H1 (cell line): ENCODE results near the gene TTC39A. TPM values are rescaled to one million over a fixed set of nuclear protein-coding genes. Genes with fewer than 3 reads are reported as not detected.

Experiments
- CTCF ChIA-PET: fragments of 300-600 bp; sonication (Branson Sonifier 250); formaldehyde crosslinking; loops from one replicate; lab custom pipeline; 2021; ENCODE audit not compliant: partially characterized antibody; lab: Charles Lee
- POLR2A ChIA-PET: fragments of 300-600 bp; sonication (Branson Sonifier 250); formaldehyde crosslinking; loops from one replicate; lab custom pipeline; 2021; ENCODE audit warnings: inconsistent platforms; ENCODE audit not compliant: partially characterized antibody; lab: Charles Lee
- DNase-seq, 2 experiments: peaks; one replicate each; pipeline versions ENCODE4 v3.0.0 to v3.0.0-alpha.2; 2010 to 2022; ENCODE audit warnings: low spot score in 2 of 2, low read depth in 1 of 2, mixed read lengths in 1 of 2
- FAIRE-seq: peaks from 2 replicates; lab custom pipeline; 2011; peaks lifted over from hg19 to GRCh38; lab: Jason Lieb, UNC
- H2AFZ ChIP-seq: 2 replicates; pipeline ENCODE4 v1.8.1; 2012; ENCODE audit warnings: low read length, inconsistent platforms
- H2AK5ac ChIP-seq: 2 replicates; pipeline ENCODE4 v1.6.1; 2013; ENCODE audit warnings: low read depth, low read length
- H2BK120ac ChIP-seq: replicated peaks from 2 replicates; pipeline ENCODE3; 2013; ENCODE audit warnings: low read depth, low read length, inconsistent platforms
- H2BK12ac ChIP-seq: 2 replicates; pipeline ENCODE4 v1.6.1; 2013; ENCODE audit warnings: low read depth, low read length
- H2BK15ac ChIP-seq: 2 replicates; pipeline ENCODE4 v1.6.1; 2013; ENCODE audit warnings: low read length
- H2BK20ac ChIP-seq: 2 replicates; pipeline ENCODE4 v1.6.1; 2013; ENCODE audit warnings: low read length
- H2BK5ac ChIP-seq: 2 replicates; pipeline ENCODE4 v1.6.1; 2013; ENCODE audit warnings: low read depth, low read length
- H3K14ac ChIP-seq: 2 replicates; pipeline ENCODE4 v1.6.1; 2013; ENCODE audit warnings: inconsistent platforms; ENCODE audit not compliant: insufficient read length
- H3K18ac ChIP-seq: 2 replicates; pipeline ENCODE4 v1.6.1; 2013; ENCODE audit warnings: low read length; ENCODE audit errors: extremely low read depth
- H3K23ac ChIP-seq: 2 replicates; pipeline ENCODE4 v1.6.1; 2013; ENCODE audit warnings: inconsistent platforms; ENCODE audit not compliant: insufficient read length
- H3K23me2 ChIP-seq: 2 replicates; pipeline ENCODE4 v1.6.1; 2013; ENCODE audit warnings: low read depth, low read length
- H3K27ac ChIP-seq: 2 replicates; pipeline ENCODE4 v1.6.1; 2011; ENCODE audit warnings: low read depth, low read length, inconsistent platforms
- H3K27me3 ChIP-seq, 4 experiments: replicated peaks in 1 of 4; 1 replicate in 1 of 4; 2 replicates in 3 of 4; pipeline versions ENCODE4 v1.6.1 to v1.8.1; 2011 to 2013; ENCODE audit warnings: low read length in 3 of 4, mild to moderate bottlenecking in 3 of 4, inconsistent platforms in 2 of 4, mixed read lengths in 2 of 4, moderate library complexity in 1 of 4; ENCODE audit not compliant: control insufficient read depth in 3 of 4, insufficient read depth in 3 of 4; ENCODE audit errors: extremely low read depth in 1 of 4
- H3K36me3 ChIP-seq, 4 experiments: 2 replicates each; pipeline versions ENCODE4 v1.6.1 to v1.8.1; 2011 to 2013; ENCODE audit warnings: mild to moderate bottlenecking in 4 of 4, low read length in 3 of 4, moderate library complexity in 2 of 4, control low read depth in 1 of 4, inconsistent platforms in 1 of 4; ENCODE audit not compliant: insufficient read depth in 4 of 4, control insufficient read depth in 2 of 4
- H3K4ac ChIP-seq: replicated peaks from 2 replicates; pipeline ENCODE3; 2013; ENCODE audit warnings: low read length, low read depth, mixed read lengths, inconsistent platforms; ENCODE audit not compliant: insufficient read length
- H3K4me1 ChIP-seq, 4 experiments: replicated peaks in 1 of 4; 1 replicate in 1 of 4; 2 replicates in 3 of 4; pipeline versions ENCODE4 v1.6.1 to v1.8.1; 2011 to 2013; ENCODE audit warnings: low read length in 3 of 4, inconsistent platforms in 2 of 4, mixed read lengths in 1 of 4; ENCODE audit not compliant: insufficient read depth in 4 of 4, control insufficient read depth in 3 of 4
- H3K4me2 ChIP-seq, 2 experiments: 2 replicates each; pipeline versions ENCODE4 v1.6.1 to v1.8.1; 2011 to 2013; ENCODE audit warnings: low read depth in 2 of 2, low read length in 2 of 2, control low read depth in 1 of 2, inconsistent platforms in 1 of 2, mild to moderate bottlenecking in 1 of 2; ENCODE audit not compliant: insufficient read depth in 1 of 2
- H3K4me3 ChIP-seq, 4 experiments: fragments of 200-600, 300-600 bp in 1 of 4; sonication (generic), shearing (Covaris generic), sonication (Bioruptor Twin) in 1 of 4; 2 replicates each; pipeline versions ENCODE4 v1.5.1 to v1.8.1; 2011 to 2016; ENCODE audit warnings: low read length in 4 of 4, low read depth in 3 of 4, control low read depth in 2 of 4, inconsistent platforms in 2 of 4, mild to moderate bottlenecking in 2 of 4, mixed read lengths in 1 of 4, moderate library complexity in 1 of 4; ENCODE audit not compliant: insufficient read depth in 2 of 4; ENCODE audit errors: extremely low read depth in 1 of 4
- H3K56ac ChIP-seq: replicated peaks from 2 replicates; pipeline ENCODE3; 2013; ENCODE audit warnings: low read depth, mild to moderate bottlenecking, mixed read lengths, low read length, inconsistent platforms; ENCODE audit not compliant: insufficient read length
- H3K79me1 ChIP-seq: 2 replicates; pipeline ENCODE4 v1.6.1; 2013; ENCODE audit warnings: low read depth, low read length, control low read depth
- H3K79me2 ChIP-seq, 2 experiments: 2 replicates each; pipeline versions ENCODE4 v1.6.1 to v1.8.1; 2012 to 2013; ENCODE audit warnings: low read length in 2 of 2, mild to moderate bottlenecking in 2 of 2, inconsistent platforms in 1 of 2; ENCODE audit not compliant: insufficient read depth in 2 of 2, control insufficient read depth in 1 of 2
- H3K9ac ChIP-seq, 4 experiments: replicated peaks in 1 of 4; 1 replicate in 1 of 4; 2 replicates in 3 of 4; pipeline versions ENCODE4 v1.6.1 to v1.8.1; 2011 to 2013; ENCODE audit warnings: low read depth in 3 of 4, low read length in 3 of 4, control low read depth in 2 of 4, mild to moderate bottlenecking in 2 of 4, moderate library complexity in 2 of 4, inconsistent platforms in 1 of 4; ENCODE audit errors: extremely low read depth in 1 of 4
- H3K9me3 ChIP-seq, 2 experiments: 2 replicates each; pipeline versions ENCODE4 v1.6.1 to v1.8.1; 2012 to 2013; ENCODE audit warnings: mild to moderate bottlenecking in 2 of 2, moderate library complexity in 2 of 2, control low read depth in 1 of 2, inconsistent platforms in 1 of 2, low read depth in 1 of 2, low read length in 1 of 2, mixed read lengths in 1 of 2; ENCODE audit not compliant: insufficient read depth in 2 of 2
- H4K20me1 ChIP-seq, 2 experiments: replicated peaks in 1 of 2; 2 replicates each; pipeline versions ENCODE3 to v1.8.1; 2011 to 2013; ENCODE audit warnings: inconsistent platforms in 2 of 2, low read length in 2 of 2, mild to moderate bottlenecking in 1 of 2; ENCODE audit not compliant: insufficient read depth in 2 of 2, control insufficient read depth in 1 of 2
- H4K5ac ChIP-seq: 2 replicates; pipeline ENCODE4 v1.6.1; 2013; ENCODE audit warnings: low read length, low read depth, mixed read lengths, inconsistent platforms; ENCODE audit not compliant: insufficient read length
- H4K8ac ChIP-seq: 2 replicates; pipeline ENCODE4 v1.8.0; 2013; ENCODE audit warnings: mild to moderate bottlenecking, moderate library complexity, low read length, inconsistent platforms; ENCODE audit not compliant: insufficient read depth; ENCODE audit errors: extremely low read depth
- H4K91ac ChIP-seq: replicated peaks from 2 replicates; pipeline ENCODE3; 2013; ENCODE audit warnings: low read length, mixed read lengths, inconsistent platforms; ENCODE audit not compliant: insufficient read length
- BRCA1 ChIP-seq: IDR thresholded peaks from 2 replicates; pipeline ENCODE4 v1.6.1; 2012; ENCODE audit warnings: low read depth, low read length, improper control_type of control experiment
- HDAC2 ChIP-seq, 2 experiments: fragments of 300-600 bp in 1 of 2; sonication (generic) in 1 of 2; IDR thresholded peaks; 2 replicates each; pipeline ENCODE4 v1.6.1; 2011 to 2012; ENCODE audit warnings: low read depth in 2 of 2, low read length in 2 of 2, mild to moderate bottlenecking in 2 of 2, moderate library complexity in 2 of 2, borderline replicate concordance in 1 of 2, inconsistent platforms in 1 of 2
- KDM1A ChIP-seq: fragments of 200-600, 300-600 bp; sonication (generic); IDR thresholded peaks from 2 replicates; pipeline ENCODE4 v1.7.1; 2016; ENCODE audit warnings: mild to moderate bottlenecking, low read length, borderline replicate concordance
- RNF2 ChIP-seq: fragments of 200-900, 300-1000 bp; sonication (generic); IDR thresholded peaks from 2 replicates; pipeline ENCODE4 v1.7.1; 2016; ENCODE audit warnings: borderline replicate concordance, low read depth, mild to moderate bottlenecking, antibody characterized with exemption, low read length; ENCODE audit not compliant: poor library complexity, severe bottlenecking; ENCODE audit errors: missing control alignments
- SAP30 ChIP-seq: fragments of 300-600 bp; sonication (generic); IDR thresholded peaks from 2 replicates; pipeline ENCODE4 v1.7.1; 2012; ENCODE audit warnings: low read length, moderate library complexity, mild to moderate bottlenecking, inconsistent platforms; ENCODE audit not compliant: insufficient read depth, insufficient replicate concordance
- SIN3A ChIP-seq, 2 experiments: IDR thresholded peaks in 1 of 2; conservative IDR thresholded peaks in 1 of 2; 2 replicates each; pipeline ENCODE4 v1.6.1; 2011 to 2012; ENCODE audit warnings: low read length in 2 of 2, improper control_type of control experiment in 1 of 2, low read depth in 1 of 2, mild to moderate bottlenecking in 1 of 2
- SIRT6 ChIP-seq: IDR thresholded peaks from one replicate; pipeline ENCODE4 v1.7.1; 2012; ENCODE audit warnings: low read length, inconsistent platforms
- SP1 ChIP-seq: IDR thresholded peaks from 2 replicates; pipeline ENCODE4 v1.6.1; 2011; ENCODE audit warnings: low read depth, low read length
- TEAD4 ChIP-seq: IDR thresholded peaks from 2 replicates; pipeline ENCODE4 v1.6.1; 2012; ENCODE audit warnings: low read depth, low read length, inconsistent platforms, mixed read lengths
- ZNF274 ChIP-seq: IDR thresholded peaks from 2 replicates; pipeline ENCODE4 v1.7.0; 2012; ENCODE audit warnings: low read length, borderline replicate concordance; ENCODE audit errors: extremely low read depth
- WGBS, 2 experiments: shearing (Covaris generic) in 1 of 2; methylation state at CpG; one replicate each; pipeline versions ENCODE4 v1.1.6 to v1.1.7; 2013 to 2015; ENCODE audit warnings: low lambda C conversion rate in 2 of 2, mixed read lengths in 2 of 2, inconsistent platforms in 1 of 2, low coverage in 1 of 2, missing lambda C conversion rate in 1 of 2; ENCODE audit not compliant: insufficient replicate concordance in 2 of 2, insufficient coverage in 1 of 2, insufficient read length in 1 of 2; ENCODE audit errors: extremely low coverage in 1 of 2, missing lambda C conversion rate in 1 of 2; 5-methylcytosine and 5-hydroxymethylcytosine counted together
- polyA plus RNA-seq, 7 experiments: library from polyadenylated mRNA; depleted of rRNA in 3 of 7; stranded (reverse) in 5 of 7; unstranded in 2 of 7; fragments of >200 nt in 5 of 7; fragments of 200-250 nt in 2 of 7; gene quantifications; 1 replicate in 5 of 7; 2 replicates in 1 of 7; 4 replicates in 1 of 7; pipeline versions ENCODE4 v1.2.1 to v1.2.3, GENCODE V29; 2011 to 2013; ENCODE audit warnings: missing spikeins in 2 of 7, mixed read lengths in 2 of 7
- total RNA-seq: library from RNA; stranded (reverse); fragmentation: NEBNext Ultra II Directional; extraction: Animal tissue kit (Norgen Biotek cat#: 25700); gene quantifications from 2 replicates; pipeline ENCODE4 v1.2.1, GENCODE V29; 2021

The TTC39A gene
- total and polyA plus RNA-seq, 2 of the 8 experiments (the other 6 are each of a cell fraction or from before 2014, with no cell fraction given), result 5.5 to 5.8 TPM

DNA sequence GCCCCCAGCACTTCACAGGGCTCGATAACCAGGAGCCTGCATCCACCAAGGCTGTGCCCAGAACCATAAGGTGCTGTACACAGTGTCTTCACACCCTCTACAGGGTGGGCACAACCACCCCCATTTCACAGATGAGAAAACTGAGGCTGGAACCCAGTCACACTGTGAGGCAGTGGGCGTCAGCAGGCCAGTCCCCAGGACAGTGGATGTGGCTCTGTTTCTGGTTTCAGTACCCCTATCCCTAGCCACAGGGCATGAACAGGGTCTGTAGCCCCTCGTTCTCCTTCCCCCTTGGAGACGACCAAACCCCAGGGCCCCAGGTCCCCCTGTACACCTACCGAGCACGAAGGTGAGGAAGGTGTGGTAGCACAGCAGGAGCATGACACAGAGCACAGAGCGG is 27.6 kb downstream of the TTC39A start:
- H4K91ac ChIP-seq, result no peak overlapping the region
- no peak overlapping the region for H2BK15ac ChIP-seq
- 0 out of 2 replicates have a peak overlapping the region, but pooled peaks have one; percentile 61 for H2BK20ac ChIP-seq
- H3K4me1 ChIP-seq, result peaks cover 0 to 6% (median under 1%) of the 10 kb centered on the region in 4 experiments; a peak in 1 of 7 replicates
- peaks cover 0 to 3% of the 10 kb centered on the region in 2 experiments; a peak in 2 of 4 replicates for H3K9me3 ChIP-seq
- WGBS, 2 experiments, result 79% methylated on average over 7 of the region's 7 CpGs; no CpG with 5 or more reads in 1 of the 2 experiments
- H3K27ac ChIP-seq, result no peak overlapping the region
- no peak overlapping the region for H2BK5ac ChIP-seq
- no peak overlapping the region for H3K4me3 ChIP-seq
- no peak overlapping the region for H2BK120ac ChIP-seq
- no peak overlapping the region for H3K9ac ChIP-seq
- FAIRE-seq (no peak), DNase-seq (no peak)
- H2AFZ ChIP-seq, result no peak overlapping the region
- no peaks in the 10 kb centered on the region; a peak in 1 of 4 replicates for H3K79me2 ChIP-seq
- TF ChIP-seq SIN3A (conservative IDR thresholded peaks at IDR 0.05 in 1 of 2, IDR thresholded peaks at IDR 0.05 in 1 of 2; ENCODE audit: low read depth in 1 of 2, low read length in 2 of 2), result no peak
- no peak for TF ChIP-seq SP1
- no peak for TF ChIP-seq RNF2
- TF ChIP-seq HDAC2 (IDR thresholded peaks at IDR 0.05; ENCODE audit: borderline replicate concordance in 1 of 2, low read depth in 2 of 2, low read length in 2 of 2), result no peak
- TF ChIP-seq SIRT6, result no peak
- no peak for TF ChIP-seq SAP30
- no peak for TF ChIP-seq KDM1A
- TF ChIP-seq ZNF274, result no peak
- TF ChIP-seq TEAD4, result no peak
- TF ChIP-seq BRCA1, result no peak
- H3K27me3 ChIP-seq, result no peaks in the 10 kb centered on the region; a peak in 1 of 7 replicates
- H3K23me2 ChIP-seq, result no peaks in the 10 kb centered on the region
- POLR2A ChIA-PET, result no interaction called here
- peak overlapping the region; percentile 37; the same call in 1 of the 2 replicates for H4K8ac ChIP-seq
- no peaks in the 10 kb centered on the region for H3K79me1 ChIP-seq
- H3K18ac ChIP-seq, result no peak overlapping the region
- H2BK12ac ChIP-seq, result no peak overlapping the region
- H2AK5ac ChIP-seq, result no peak overlapping the region
- no peak overlapping the region for H3K14ac ChIP-seq
- no peak overlapping the region for H3K4ac ChIP-seq
- CTCF ChIA-PET, result interaction anchor here (0.5 kb wide), 1 partner anchor 324 kb away, joined by 3 read pairs; no protein-coding TSS in a partner anchor
- H3K56ac ChIP-seq, result no peak overlapping the region
- no peaks in the 10 kb centered on the region for H4K20me1 ChIP-seq
- no peak overlapping the region for H3K4me2 ChIP-seq
- H4K5ac ChIP-seq, result no peak overlapping the region
- no peak overlapping the region for H3K23ac ChIP-seq
- H3K36me3 ChIP-seq, result no peaks in the 10 kb centered on the region
